Measurements from ENCODE around the gene HAPLN3. TPM values are rescaled to one million over a fixed set of nuclear protein-coding genes. Genes with fewer than 3 reads are reported as not detected.
A peak's percentile ranks its signal among the peaks of the same experiment; 100 is the strongest.

Gene HAPLN3
- total RNA-seq, 6 donors from 2014 or later: 1.7 to 23.0 (median 4.6) TPM

DNA sequence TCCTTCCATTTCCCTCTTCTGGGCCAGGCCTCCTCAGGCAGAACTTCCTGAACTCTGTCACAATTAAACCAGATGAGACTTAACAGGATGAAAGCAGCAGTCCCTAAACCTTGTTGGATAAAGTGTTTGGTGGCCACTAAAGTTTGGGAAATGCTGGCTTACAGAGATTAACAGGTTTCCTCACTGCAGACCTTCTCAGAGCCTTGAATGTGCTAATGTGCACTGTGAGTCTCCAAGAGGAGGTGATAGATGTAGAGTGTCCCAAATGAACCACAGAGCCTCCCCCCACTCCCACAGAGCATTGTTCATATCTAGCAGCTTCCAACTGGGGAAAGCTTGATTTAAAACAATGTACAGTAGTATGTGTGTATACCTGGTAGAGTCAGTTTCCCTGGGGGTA is 42.9 kb downstream of the HAPLN3 start:
- H3K9me3 ChIP-seq: no peaks in the 10 kb centered on the region
- no peaks in the 10 kb centered on the region for H3K36me3 ChIP-seq
- no peak for DNase-seq
- no peak for ATAC-seq (ENCODE audit: low FRiP score in 2 of 2)
- peaks cover 0 to 6% (median 0%) of the 10 kb centered on the region in 4 donors for H3K27me3 ChIP-seq
- no peak for TF ChIP-seq POLR2A (IDR thresholded peaks at IDR 0.05)
- TF ChIP-seq, protein P1, sequence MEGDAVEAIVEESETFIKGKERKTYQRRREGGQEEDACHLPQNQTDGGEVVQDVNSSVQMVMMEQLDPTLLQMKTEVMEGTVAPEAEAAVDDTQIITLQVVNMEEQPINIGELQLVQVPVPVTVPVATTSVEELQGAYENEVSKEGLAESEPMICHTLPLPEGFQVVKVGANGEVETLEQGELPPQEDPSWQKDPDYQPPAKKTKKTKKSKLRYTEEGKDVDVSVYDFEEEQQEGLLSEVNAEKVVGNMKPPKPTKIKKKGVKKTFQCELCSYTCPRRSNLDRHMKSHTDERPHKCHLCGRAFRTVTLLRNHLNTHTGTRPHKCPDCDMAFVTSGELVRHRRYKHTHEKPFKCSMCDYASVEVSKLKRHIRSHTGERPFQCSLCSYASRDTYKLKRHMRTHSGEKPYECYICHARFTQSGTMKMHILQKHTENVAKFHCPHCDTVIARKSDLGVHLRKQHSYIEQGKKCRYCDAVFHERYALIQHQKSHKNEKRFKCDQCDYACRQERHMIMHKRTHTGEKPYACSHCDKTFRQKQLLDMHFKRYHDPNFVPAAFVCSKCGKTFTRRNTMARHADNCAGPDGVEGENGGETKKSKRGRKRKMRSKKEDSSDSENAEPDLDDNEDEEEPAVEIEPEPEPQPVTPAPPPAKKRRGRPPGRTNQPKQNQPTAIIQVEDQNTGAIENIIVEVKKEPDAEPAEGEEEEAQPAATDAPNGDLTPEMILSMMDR (IDR thresholded peaks at IDR 0.05): no peak
- no peak for TF ChIP-seq POLR2AphosphoS5 (IDR thresholded peaks at IDR 0.05)
- TF ChIP-seq EP300 (IDR thresholded peaks at IDR 0.05): no peak
- H3K4me3 ChIP-seq: no peak overlapping the region
- no peaks in the 10 kb centered on the region for H3K4me1 ChIP-seq
- H3K27ac ChIP-seq: no peak overlapping the region

DNA sequence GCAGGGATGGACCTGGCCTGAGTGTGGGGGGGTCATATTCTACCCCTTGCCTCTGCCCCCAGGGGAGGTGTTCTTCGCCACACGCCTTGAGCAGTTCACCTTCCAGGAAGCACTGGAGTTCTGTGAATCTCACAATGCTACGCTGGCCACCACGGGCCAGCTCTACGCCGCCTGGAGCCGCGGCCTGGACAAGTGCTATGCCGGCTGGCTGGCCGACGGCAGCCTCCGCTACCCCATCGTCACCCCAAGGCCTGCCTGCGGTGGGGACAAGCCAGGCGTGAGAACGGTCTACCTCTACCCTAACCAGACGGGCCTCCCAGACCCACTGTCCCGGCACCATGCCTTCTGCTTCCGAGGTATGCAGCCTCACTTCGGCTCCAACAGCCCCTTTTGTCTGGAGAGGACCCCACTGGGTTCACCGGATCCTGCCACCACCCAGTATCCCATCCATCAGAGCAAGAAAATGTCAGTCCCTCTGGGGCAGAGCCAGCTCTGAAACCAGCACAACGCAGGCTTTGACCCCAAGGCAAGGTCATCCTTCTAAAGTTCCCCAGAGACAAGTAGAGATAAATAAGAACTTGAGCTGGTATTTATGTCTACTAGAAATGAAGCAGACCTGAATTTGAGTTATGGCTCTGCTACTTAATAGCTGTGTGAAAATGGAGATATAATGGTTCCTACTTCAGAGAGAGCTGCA is 45.8 kb downstream of the HAPLN3 start:
- TF ChIP-seq POLR2AphosphoS5 (IDR thresholded peaks at IDR 0.05) (no peak), EP300 (IDR thresholded peaks at IDR 0.05) (no peak), POLR2A (IDR thresholded peaks at IDR 0.05) (no peak)
- TF ChIP-seq, protein P1 (IDR thresholded peaks at IDR 0.05): no peak
- no peak for ATAC-seq (ENCODE audit: low FRiP score in 2 of 2)

GRCh38 chr15:88848203-88848602 is 47.1 kb downstream of the HAPLN3 start:
- Histone ChIP-seq H3K9me3 (no peaks in the 10 kb centered on the region), H3K36me3 (no peaks in the 10 kb centered on the region), H3K27me3 (peaks cover 0 to 5% (median 0%) of the 10 kb centered on the region in 4 donors), H3K27ac (no peak overlapping the region), H3K4me1 (no peaks in the 10 kb centered on the region), H3K4me3 (no peak overlapping the region)
- 84 to 86% methylated on average over 3 of the region's 3 CpGs for WGBS, 2 donors
- TF ChIP-seq POLR2AphosphoS5 (IDR thresholded peaks at IDR 0.05) (no peak), EP300 (IDR thresholded peaks at IDR 0.05) (no peak), POLR2A (IDR thresholded peaks at IDR 0.05) (no peak)
- TF ChIP-seq, protein P1 (IDR thresholded peaks at IDR 0.05): no peak
- ATAC-seq (ENCODE audit: low FRiP score in 2 of 2) (no peak), DNase-seq (no peak)

More for the DNA sequence above, 45.8 kb downstream of the HAPLN3 start:
- H3K4me3 ChIP-seq: no peak overlapping the region
- 55 to 87% methylated on average over 2 to 21 of the region's 22 CpGs for WGBS, 2 donors
- H3K27me3 ChIP-seq: peaks cover 0 to 6% (median 0%) of the 10 kb centered on the region in 4 donors
- no peak overlapping the region for H3K27ac ChIP-seq
- DNase-seq: peak in 1 of 2 donors; percentile 74
- H3K9me3 ChIP-seq: no peaks in the 10 kb centered on the region
- H3K4me1 ChIP-seq: no peaks in the 10 kb centered on the region
- no peaks in the 10 kb centered on the region for H3K36me3 ChIP-seq

DNA sequence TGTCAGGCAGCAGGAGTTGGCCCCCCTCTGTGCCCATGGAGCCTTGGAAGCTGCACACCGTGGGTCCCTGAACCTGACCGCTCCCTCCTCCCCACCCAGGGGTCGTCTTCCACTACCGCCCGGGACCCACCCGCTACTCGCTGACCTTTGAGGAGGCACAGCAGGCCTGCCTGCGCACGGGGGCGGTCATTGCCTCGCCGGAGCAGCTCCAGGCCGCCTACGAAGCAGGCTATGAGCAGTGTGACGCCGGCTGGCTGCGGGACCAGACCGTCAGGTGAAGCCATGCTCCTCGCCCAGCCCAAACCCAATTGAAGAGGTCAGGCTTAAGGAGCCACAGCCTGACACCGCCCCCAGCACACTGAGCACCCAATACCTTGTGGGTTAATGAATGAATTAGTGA is 48.2 kb downstream of the HAPLN3 start:
- DNase-seq: peak in 1 of 2 donors; percentile 76
- ATAC-seq (ENCODE audit: low FRiP score in 2 of 2): no peak
- Histone ChIP-seq H3K27me3 (no peaks in the 10 kb centered on the region), H3K27ac (no peak overlapping the region), H3K9me3 (no peaks in the 10 kb centered on the region), H3K4me1 (no peaks in the 10 kb centered on the region), H3K36me3 (no peaks in the 10 kb centered on the region), H3K4me3 (no peak overlapping the region)
- WGBS, 2 donors: 65 to 85% methylated on average over 7 to 20 of the region's 20 CpGs
- TF ChIP-seq, protein P1 (IDR thresholded peaks at IDR 0.05): no peak

GRCh38 chr15:88845616-88846015 is 49.7 kb downstream of the HAPLN3 start:
- peak in 1 of 2 donors; percentile 56 for DNase-seq
- H3K4me1 ChIP-seq: no peaks in the 10 kb centered on the region
- 89 to 94% methylated on average over 3 to 15 of the region's 15 CpGs for WGBS, 2 donors
- TF ChIP-seq POLR2A (IDR thresholded peaks at IDR 0.05): no peak
- TF ChIP-seq, protein P1 (IDR thresholded peaks at IDR 0.05): no peak
- no peak overlapping the region for H3K4me3 ChIP-seq
- H3K36me3 ChIP-seq: no peaks in the 10 kb centered on the region
- no peaks in the 10 kb centered on the region for H3K27me3 ChIP-seq
- no peak for ATAC-seq (ENCODE audit: low FRiP score in 2 of 2)
- H3K27ac ChIP-seq: no peak overlapping the region
- H3K9me3 ChIP-seq: no peaks in the 10 kb centered on the region

All from upper lobe of left lung (tissue), 6 donors.